Measurements from ENCODE around the gene DOCK9. TPM values are rescaled to one million over a fixed set of nuclear protein-coding genes. Genes with fewer than 3 reads are reported as not detected.

Gene DOCK9
- polyA plus RNA-seq, 1 donor (not counting 4 experiments of a cell fraction or from before 2014, with no cell fraction given), result 110 TPM

GRCh38 chr13:98955336-98955735, 22.5 kb downstream of the DOCK9 start:
- no peak overlapping the region for H3K9ac ChIP-seq (ENCODE audit: control insufficient read depth, extremely low read depth, insufficient read depth, low read length)
- dilution Hi-C loops (cut with MboI; ENCODE audit: extremely low pct_ligation_motif_present, low sequenced_read_pairs), result no loop called here

GRCh38 chr13:98954313-98954712, 23.6 kb downstream of the DOCK9 start:
- Histone ChIP-seq H3K27ac (ENCODE audit: control insufficient read depth, insufficient read depth, low read length) (no peak overlapping the region), H3K9me1 (ENCODE audit: control insufficient read depth, extremely low read depth, insufficient read depth, low read length) (peaks cover 5% of the 10 kb centered on the region), H3K27me3 (ENCODE audit: control insufficient read depth, extremely low read depth, insufficient read depth, low read length) (no peaks in the 10 kb centered on the region), H3K36me3 (ENCODE audit: control insufficient read depth in 2 of 2, extremely low read depth in 1 of 2, insufficient read depth in 2 of 2, low read length in 2 of 2) (peaks cover 8 to 14% of the 10 kb centered on the region in 2 experiments), H3K4me3 (ENCODE audit: control insufficient read depth in 2 of 3, extremely low read depth in 1 of 3, insufficient read depth in 2 of 3, low read depth in 1 of 3, low read length in 3 of 3) (no peak overlapping the region), H3K9ac (ENCODE audit: control insufficient read depth, extremely low read depth, insufficient read depth, low read length) (no peak overlapping the region), H3K4me2 (ENCODE audit: control insufficient read depth, extremely low read depth, insufficient read depth, low read depth, low read length) (no peak overlapping the region), H2AFZ (ENCODE audit: control insufficient read depth, low read length) (no peak overlapping the region), H4K20me1 (ENCODE audit: control insufficient read depth, extremely low read depth, insufficient read depth, low read length) (no peaks in the 10 kb centered on the region), H3K9me3 (ENCODE audit: control insufficient read depth, low read depth, low read length) (no peaks in the 10 kb centered on the region), H3K79me2 (ENCODE audit: control insufficient read depth, insufficient read depth, low read length) (peaks cover 59% of the 10 kb centered on the region), H3K4me1 (ENCODE audit: control insufficient read depth, extremely low read depth, insufficient read depth, low read length) (peaks cover 12% of the 10 kb centered on the region)
- dilution Hi-C loops (cut with MboI; ENCODE audit: extremely low pct_ligation_motif_present, low sequenced_read_pairs), result no loop called here
- FAIRE-seq (no peak), DNase-seq (ENCODE audit: low read depth, low spot score) (no peak)
- TF ChIP-seq EZH2 (IDR thresholded peaks at IDR 0.05; ENCODE audit: low read length) (no peak), CTCF (optimal IDR thresholded peaks at IDR 0.05 in 1 of 3, IDR thresholded peaks at IDR 0.05 in 1 of 3, conservative IDR thresholded peaks at IDR 0.05 in 1 of 3; ENCODE audit: extremely low read depth in 1 of 3, insufficient read depth in 2 of 3, low read length in 3 of 3) (no peak)

More at GRCh38 chr13:98955336-98955735, 22.5 kb downstream of the DOCK9 start:
- DNase-seq (ENCODE audit: low read depth, low spot score) (no peak), FAIRE-seq (no peak)
- Histone ChIP-seq H3K27ac (ENCODE audit: control insufficient read depth, insufficient read depth, low read length) (no peak overlapping the region), H3K79me2 (ENCODE audit: control insufficient read depth, insufficient read depth, low read length) (peaks cover 61% of the 10 kb centered on the region), H2AFZ (ENCODE audit: control insufficient read depth, low read length) (no peak overlapping the region), H3K4me3 (ENCODE audit: control insufficient read depth in 2 of 3, extremely low read depth in 1 of 3, insufficient read depth in 2 of 3, low read depth in 1 of 3, low read length in 3 of 3) (no peak overlapping the region), H3K9me1 (ENCODE audit: control insufficient read depth, extremely low read depth, insufficient read depth, low read length) (peaks cover 5% of the 10 kb centered on the region), H3K27me3 (ENCODE audit: control insufficient read depth, extremely low read depth, insufficient read depth, low read length) (no peaks in the 10 kb centered on the region), H3K9me3 (ENCODE audit: control insufficient read depth, low read depth, low read length) (no peaks in the 10 kb centered on the region), H3K36me3 (ENCODE audit: control insufficient read depth in 2 of 2, extremely low read depth in 1 of 2, insufficient read depth in 2 of 2, low read length in 2 of 2) (peaks cover 6 to 9% of the 10 kb centered on the region in 2 experiments), H3K4me2 (ENCODE audit: control insufficient read depth, extremely low read depth, insufficient read depth, low read depth, low read length) (no peak overlapping the region), H4K20me1 (ENCODE audit: control insufficient read depth, extremely low read depth, insufficient read depth, low read length) (no peaks in the 10 kb centered on the region), H3K4me1 (ENCODE audit: control insufficient read depth, extremely low read depth, insufficient read depth, low read length) (peaks cover 12% of the 10 kb centered on the region)
- TF ChIP-seq CTCF (optimal IDR thresholded peaks at IDR 0.05 in 1 of 3, IDR thresholded peaks at IDR 0.05 in 1 of 3, conservative IDR thresholded peaks at IDR 0.05 in 1 of 3; ENCODE audit: extremely low read depth in 1 of 3, insufficient read depth in 2 of 3, low read length in 3 of 3) (no peak), EZH2 (IDR thresholded peaks at IDR 0.05; ENCODE audit: low read length) (no peak)

Measured in keratinocyte (primary cell).